Measurements from ENCODE around the gene CCDC13. TPM values are rescaled to one million over a fixed set of nuclear protein-coding genes. Genes with fewer than 3 reads are reported as not detected.
A peak's percentile ranks its signal among the peaks of the same experiment; 100 is the strongest.

CCDC13 gene
- total RNA-seq, 1 experiment from 2014 or later, result 0.79 TPM

- TF ChIP-seq, protein P1, sequence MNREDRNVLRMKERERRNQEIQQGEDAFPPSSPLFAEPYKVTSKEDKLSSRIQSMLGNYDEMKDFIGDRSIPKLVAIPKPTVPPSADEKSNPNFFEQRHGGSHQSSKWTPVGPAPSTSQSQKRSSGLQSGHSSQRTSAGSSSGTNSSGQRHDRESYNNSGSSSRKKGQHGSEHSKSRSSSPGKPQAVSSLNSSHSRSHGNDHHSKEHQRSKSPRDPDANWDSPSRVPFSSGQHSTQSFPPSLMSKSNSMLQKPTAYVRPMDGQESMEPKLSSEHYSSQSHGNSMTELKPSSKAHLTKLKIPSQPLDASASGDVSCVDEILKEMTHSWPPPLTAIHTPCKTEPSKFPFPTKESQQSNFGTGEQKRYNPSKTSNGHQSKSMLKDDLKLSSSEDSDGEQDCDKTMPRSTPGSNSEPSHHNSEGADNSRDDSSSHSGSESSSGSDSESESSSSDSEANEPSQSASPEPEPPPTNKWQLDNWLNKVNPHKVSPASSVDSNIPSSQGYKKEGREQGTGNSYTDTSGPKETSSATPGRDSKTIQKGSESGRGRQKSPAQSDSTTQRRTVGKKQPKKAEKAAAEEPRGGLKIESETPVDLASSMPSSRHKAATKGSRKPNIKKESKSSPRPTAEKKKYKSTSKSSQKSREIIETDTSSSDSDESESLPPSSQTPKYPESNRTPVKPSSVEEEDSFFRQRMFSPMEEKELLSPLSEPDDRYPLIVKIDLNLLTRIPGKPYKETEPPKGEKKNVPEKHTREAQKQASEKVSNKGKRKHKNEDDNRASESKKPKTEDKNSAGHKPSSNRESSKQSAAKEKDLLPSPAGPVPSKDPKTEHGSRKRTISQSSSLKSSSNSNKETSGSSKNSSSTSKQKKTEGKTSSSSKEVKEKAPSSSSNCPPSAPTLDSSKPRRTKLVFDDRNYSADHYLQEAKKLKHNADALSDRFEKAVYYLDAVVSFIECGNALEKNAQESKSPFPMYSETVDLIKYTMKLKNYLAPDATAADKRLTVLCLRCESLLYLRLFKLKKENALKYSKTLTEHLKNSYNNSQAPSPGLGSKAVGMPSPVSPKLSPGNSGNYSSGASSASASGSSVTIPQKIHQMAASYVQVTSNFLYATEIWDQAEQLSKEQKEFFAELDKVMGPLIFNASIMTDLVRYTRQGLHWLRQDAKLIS (CRISPR knock-in tag; IDR thresholded peaks at IDR 0.05; ENCODE audit: borderline replicate concordance), result no peak
- TF ChIP-seq USF1 (CRISPR knock-in tag; IDR thresholded peaks at IDR 0.05), result no peak
- no peak for TF ChIP-seq ZNF121 (CRISPR knock-in tag; IDR thresholded peaks at IDR 0.05)
- no peak for TF ChIP-seq CREB1 (CRISPR knock-in tag; IDR thresholded peaks at IDR 0.05)
- TF ChIP-seq NR3C1 (CRISPR knock-in tag; conservative IDR thresholded peaks at IDR 0.05; ENCODE audit: low read depth), result no peak
- TF ChIP-seq, protein P2, sequence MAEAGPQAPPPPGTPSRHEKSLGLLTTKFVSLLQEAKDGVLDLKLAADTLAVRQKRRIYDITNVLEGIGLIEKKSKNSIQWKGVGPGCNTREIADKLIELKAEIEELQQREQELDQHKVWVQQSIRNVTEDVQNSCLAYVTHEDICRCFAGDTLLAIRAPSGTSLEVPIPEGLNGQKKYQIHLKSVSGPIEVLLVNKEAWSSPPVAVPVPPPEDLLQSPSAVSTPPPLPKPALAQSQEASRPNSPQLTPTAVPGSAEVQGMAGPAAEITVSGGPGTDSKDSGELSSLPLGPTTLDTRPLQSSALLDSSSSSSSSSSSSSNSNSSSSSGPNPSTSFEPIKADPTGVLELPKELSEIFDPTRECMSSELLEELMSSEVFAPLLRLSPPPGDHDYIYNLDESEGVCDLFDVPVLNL (CRISPR knock-in tag; IDR thresholded peaks at IDR 0.05; ENCODE audit: borderline replicate concordance, low read depth), result no peak
- TF ChIP-seq ARID4B (CRISPR knock-in tag; IDR thresholded peaks at IDR 0.05; ENCODE audit: borderline replicate concordance), result peak; percentile 57; the same call in 1 of the 2 replicates
- TF ChIP-seq RELA (CRISPR knock-in tag; IDR thresholded peaks at IDR 0.05; ENCODE audit: borderline replicate concordance), result no peak
- TF ChIP-seq MXD4 (CRISPR knock-in tag; IDR thresholded peaks at IDR 0.05; ENCODE audit: borderline replicate concordance), result no peak
- TF ChIP-seq PRRX2 (CRISPR knock-in tag; IDR thresholded peaks at IDR 0.05), result no peak
- TF ChIP-seq MLX (CRISPR knock-in tag; IDR thresholded peaks at IDR 0.05), result no peak
- no peak for TF ChIP-seq ZNF416 (CRISPR knock-in tag; IDR thresholded peaks at IDR 0.05)
- TF ChIP-seq, protein P3, sequence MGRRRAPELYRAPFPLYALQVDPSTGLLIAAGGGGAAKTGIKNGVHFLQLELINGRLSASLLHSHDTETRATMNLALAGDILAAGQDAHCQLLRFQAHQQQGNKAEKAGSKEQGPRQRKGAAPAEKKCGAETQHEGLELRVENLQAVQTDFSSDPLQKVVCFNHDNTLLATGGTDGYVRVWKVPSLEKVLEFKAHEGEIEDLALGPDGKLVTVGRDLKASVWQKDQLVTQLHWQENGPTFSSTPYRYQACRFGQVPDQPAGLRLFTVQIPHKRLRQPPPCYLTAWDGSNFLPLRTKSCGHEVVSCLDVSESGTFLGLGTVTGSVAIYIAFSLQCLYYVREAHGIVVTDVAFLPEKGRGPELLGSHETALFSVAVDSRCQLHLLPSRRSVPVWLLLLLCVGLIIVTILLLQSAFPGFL (CRISPR knock-in tag; IDR thresholded peaks at IDR 0.05; ENCODE audit: borderline replicate concordance), result no peak
- TF ChIP-seq ATF1 (CRISPR knock-in tag; IDR thresholded peaks at IDR 0.05), result no peak; the same call in 1 of the 2 replicates
- peak; percentile 43; the same call in 1 of the 2 replicates for TF ChIP-seq CBFB (CRISPR knock-in tag; IDR thresholded peaks at IDR 0.05; ENCODE audit: low read depth)
- peak; percentile 43; the same call in 1 of the 2 replicates for TF ChIP-seq ZNF232 (CRISPR knock-in tag; IDR thresholded peaks at IDR 0.05)
- no peak for TF ChIP-seq SMAD4 (CRISPR knock-in tag; IDR thresholded peaks at IDR 0.05)
- TF ChIP-seq STAT6 (CRISPR knock-in tag; conservative IDR thresholded peaks at IDR 0.05; ENCODE audit: low read depth), result no peak
- 0 out of 2 replicates have a peak, but pooled peaks have one; percentile 37 for TF ChIP-seq FOXP4 (CRISPR knock-in tag; IDR thresholded peaks at IDR 0.05)
Observed at GRCh38 chr3:42772670-42773408, at the start of gene CCDC13 (continued).

All from WTC11 (cell line).